Large intestine (tissue), 3 donors: ENCODE measurements around the gene ANKS1B. TPM values are rescaled to one million over a fixed set of nuclear protein-coding genes. Genes with fewer than 3 reads are reported as not detected.

ENCODE experiments used
- DNase-seq, 2 donors: peaks; one replicate each; pipeline versions ENCODE4 v3.0.0 to v3.0.0-alpha.2; 2013
- H3K27ac ChIP-seq: one replicate; pipeline ENCODE4 v1.5.1; 2013; ENCODE audit warnings: low read length
- H3K27me3 ChIP-seq: 2 replicates; pipeline ENCODE4 v1.6.1; 2013; ENCODE audit warnings: low read length; ENCODE audit not compliant: control insufficient read depth, insufficient read depth
- H3K36me3 ChIP-seq: 2 replicates; pipeline ENCODE4 v1.6.1; 2013; ENCODE audit warnings: low read length; ENCODE audit not compliant: control insufficient read depth, insufficient read depth
- H3K4me1 ChIP-seq: one replicate; pipeline ENCODE4 v1.6.1; 2013; ENCODE audit warnings: low read length; ENCODE audit not compliant: control insufficient read depth, insufficient read depth
- H3K4me3 ChIP-seq: one replicate; pipeline ENCODE4 v1.5.1; 2013; ENCODE audit warnings: low read length
- H3K9me3 ChIP-seq: one replicate; pipeline ENCODE4 v1.6.1; 2013; ENCODE audit warnings: mild to moderate bottlenecking, low read depth, low read length, moderate library complexity; ENCODE audit not compliant: control insufficient read depth
- WGBS: methylation state at CpG from one replicate; pipeline ENCODE4 v1.1.5; 2013; ENCODE audit warnings: low lambda C conversion rate; ENCODE audit not compliant: insufficient coverage; 5-methylcytosine and 5-hydroxymethylcytosine counted together
- polyA plus RNA-seq: library from polyadenylated mRNA; unstranded; fragments of 120-200 nt; gene quantifications from one replicate; pipeline ENCODE4 v1.2.1, GENCODE V29; 2013

Gene ANKS1B
- polyA plus RNA-seq, 1 donor, result 2.4 TPM

DNA sequence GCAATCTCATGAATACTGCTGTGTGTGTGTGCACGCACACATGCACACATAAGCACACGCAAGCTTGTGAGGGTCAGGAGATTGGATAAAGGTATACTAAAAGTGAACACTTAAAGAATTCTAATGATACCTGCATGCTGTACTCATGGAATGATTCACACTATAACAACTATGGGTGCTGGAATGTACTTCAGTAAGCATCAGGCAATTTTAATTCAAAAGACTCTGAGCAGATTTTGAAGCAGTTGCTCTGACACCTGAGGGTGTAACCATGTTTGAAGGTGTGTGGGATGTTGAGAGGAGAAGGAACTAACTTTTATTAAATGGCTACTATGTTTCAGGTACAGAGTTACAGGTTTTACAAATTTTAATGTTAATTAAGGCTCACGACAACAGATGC is 275.6 kb downstream of the ANKS1B start:
- H3K9me3 ChIP-seq, result no peaks in the 10 kb centered on the region
- no peak for DNase-seq
- H3K27ac ChIP-seq, result no peak overlapping the region
- no peak overlapping the region for H3K4me3 ChIP-seq
- H3K36me3 ChIP-seq, result no peaks in the 10 kb centered on the region
- 100% methylated on average over 1 of the region's 3 CpGs for WGBS
- H3K4me1 ChIP-seq, result no peaks in the 10 kb centered on the region
- no peaks in the 10 kb centered on the region for H3K27me3 ChIP-seq

DNA sequence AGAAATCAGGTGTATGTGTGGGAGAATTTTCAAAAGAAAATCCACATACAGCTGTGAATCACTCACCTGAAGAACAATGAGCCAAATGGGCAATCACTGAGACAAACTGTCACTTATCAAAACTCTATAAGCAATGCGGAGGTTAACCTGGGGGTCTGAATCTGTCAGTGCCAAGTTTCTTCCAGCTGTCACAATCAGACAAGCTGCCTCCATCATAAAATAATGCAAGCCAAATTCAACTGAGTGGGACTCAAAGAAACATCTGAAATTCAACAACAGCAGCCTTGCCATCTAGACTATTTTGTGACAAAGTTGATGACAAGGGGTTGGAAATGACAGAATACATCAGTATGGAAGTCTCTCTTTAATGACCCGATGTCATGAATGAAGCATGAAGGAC is 276.9 kb downstream of the ANKS1B start:
- Histone ChIP-seq H3K27ac (no peak overlapping the region), H3K36me3 (no peaks in the 10 kb centered on the region), H3K4me3 (no peak overlapping the region), H3K27me3 (no peaks in the 10 kb centered on the region), H3K9me3 (no peaks in the 10 kb centered on the region), H3K4me1 (no peaks in the 10 kb centered on the region)
- no peak for DNase-seq
- WGBS, result no CpG with 5 or more reads among the region's 2 CpGs

DNA sequence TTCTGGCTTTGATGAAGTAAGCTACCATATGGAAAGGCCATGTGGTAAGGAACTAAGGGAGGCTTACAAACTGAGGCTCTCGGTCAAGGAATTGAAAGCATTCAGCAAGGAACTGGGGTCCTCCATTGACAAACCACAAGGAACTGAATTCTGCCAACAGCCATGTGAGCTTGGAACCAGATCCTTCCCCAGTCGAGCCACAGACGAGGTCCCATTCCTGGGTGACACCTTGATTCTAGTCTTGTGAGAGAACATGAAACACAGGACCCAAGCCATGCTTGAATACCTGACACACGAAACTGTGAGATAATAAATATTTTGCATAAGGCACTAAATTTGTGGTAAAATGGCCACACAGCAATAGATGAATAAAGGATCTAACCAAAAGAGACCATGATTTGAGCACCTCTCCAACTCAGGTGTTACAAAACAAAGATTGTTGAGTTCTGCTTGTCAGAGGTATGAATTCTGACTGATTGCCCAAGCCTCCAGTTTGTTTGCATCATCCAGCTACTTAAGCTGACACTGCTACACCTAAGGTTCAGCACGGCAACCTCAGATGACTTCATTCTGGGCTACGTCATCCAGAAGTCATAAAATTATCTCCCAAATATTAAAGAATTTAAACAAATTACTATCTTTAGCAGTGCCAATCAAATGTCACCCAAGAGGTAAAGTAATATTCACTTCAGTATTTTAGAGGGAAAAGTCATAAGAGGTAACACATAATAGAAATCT is 277.8 kb downstream of the ANKS1B start:
- no peaks in the 10 kb centered on the region for H3K27me3 ChIP-seq
- H3K27ac ChIP-seq, result no peak overlapping the region
- no peak overlapping the region for H3K4me3 ChIP-seq
- no peaks in the 10 kb centered on the region for H3K9me3 ChIP-seq
- no peaks in the 10 kb centered on the region for H3K36me3 ChIP-seq
- DNase-seq, result no peak
- WGBS, result 100% methylated on average over 3 of the region's 6 CpGs
- no peaks in the 10 kb centered on the region for H3K4me1 ChIP-seq

DNA sequence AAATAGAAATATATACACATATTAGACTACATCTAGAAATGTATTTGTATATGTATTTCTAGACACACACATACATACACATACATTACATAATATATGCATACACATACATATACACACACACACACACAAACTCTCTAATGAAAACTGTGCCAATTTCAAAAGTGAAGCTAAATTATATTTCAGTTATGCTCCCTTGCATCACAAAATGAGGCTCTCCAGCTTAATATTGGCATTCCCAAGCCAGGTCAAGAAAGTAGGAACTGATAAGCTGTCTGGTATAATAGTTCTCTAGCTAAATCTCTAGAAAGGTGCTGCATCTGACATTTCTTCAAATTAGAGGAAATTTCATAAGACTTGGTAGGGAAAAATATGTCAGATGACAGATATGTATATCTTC is 280.3 kb downstream of the ANKS1B start:
- H3K36me3 ChIP-seq, result no peaks in the 10 kb centered on the region
- H3K9me3 ChIP-seq, result no peaks in the 10 kb centered on the region
- no peak overlapping the region for H3K4me3 ChIP-seq
- no peak for DNase-seq
- no peaks in the 10 kb centered on the region for H3K4me1 ChIP-seq
- no peaks in the 10 kb centered on the region for H3K27me3 ChIP-seq
- no peak overlapping the region for H3K27ac ChIP-seq

GRCh38 chr12:99704036-99704435 is 280.7 kb downstream of the ANKS1B start:
- no CpG with 5 or more reads among the region's 1 CpG for WGBS

GRCh38 chr12:99700032-99700431 is 284.7 kb downstream of the ANKS1B start:
- no peak overlapping the region for H3K27ac ChIP-seq
- H3K36me3 ChIP-seq, result no peaks in the 10 kb centered on the region
- no peaks in the 10 kb centered on the region for H3K27me3 ChIP-seq
- no peaks in the 10 kb centered on the region for H3K4me1 ChIP-seq
- H3K9me3 ChIP-seq, result no peaks in the 10 kb centered on the region
- no peak for DNase-seq
- H3K4me3 ChIP-seq, result no peak overlapping the region

More at GRCh38 chr12:99704036-99704435, 280.7 kb downstream of the ANKS1B start:
- H3K27me3 ChIP-seq, result no peaks in the 10 kb centered on the region
- H3K4me1 ChIP-seq, result no peaks in the 10 kb centered on the region
- no peaks in the 10 kb centered on the region for H3K36me3 ChIP-seq
- no peak overlapping the region for H3K4me3 ChIP-seq
- no peak overlapping the region for H3K27ac ChIP-seq
- H3K9me3 ChIP-seq, result no peaks in the 10 kb centered on the region
- DNase-seq, result no peak

GRCh38 chr12:99695050-99695449 is 289.7 kb downstream of the ANKS1B start:
- WGBS, result 68% methylated on average over 2 of the region's 2 CpGs
- Histone ChIP-seq H3K36me3 (no peaks in the 10 kb centered on the region), H3K9me3 (no peaks in the 10 kb centered on the region), H3K4me1 (no peaks in the 10 kb centered on the region), H3K27ac (no peak overlapping the region), H3K27me3 (no peaks in the 10 kb centered on the region), H3K4me3 (no peak overlapping the region)
- DNase-seq, result no peak

- DNase-seq, result no peak
- H3K9me3 ChIP-seq, result no peaks in the 10 kb centered on the region
- WGBS, result 100% methylated on average over 1 of the region's 1 CpG
- no peaks in the 10 kb centered on the region for H3K4me1 ChIP-seq
- H3K27me3 ChIP-seq, result no peaks in the 10 kb centered on the region
- H3K4me3 ChIP-seq, result no peak overlapping the region
- no peak overlapping the region for H3K27ac ChIP-seq
- H3K36me3 ChIP-seq, result no peaks in the 10 kb centered on the region
Measured at GRCh38 chr12:99686142-99686541, 298.6 kb downstream of the ANKS1B start.

DNA sequence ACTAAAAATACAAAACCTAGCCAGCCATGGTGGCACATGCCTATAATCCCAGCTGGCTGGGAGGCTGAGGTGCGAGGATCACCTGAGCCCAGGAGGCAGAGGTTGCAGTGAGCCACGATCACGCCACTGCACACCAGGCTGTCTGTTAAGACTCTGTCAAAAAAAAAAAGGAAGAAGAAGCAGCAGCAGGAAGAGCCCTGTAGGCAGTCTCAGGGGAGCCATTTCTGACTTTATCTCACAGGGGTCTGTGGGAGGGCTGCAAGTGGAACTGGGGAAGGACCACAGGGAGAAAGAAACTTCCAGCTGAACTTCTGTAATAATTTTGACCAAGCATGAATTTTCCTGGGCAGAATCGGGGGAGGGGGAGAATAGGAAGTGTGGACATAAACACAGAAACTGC is 304.5 kb downstream of the ANKS1B start:
- no peak overlapping the region for H3K27ac ChIP-seq

GRCh38 chr12:99670635-99671034 is 314.1 kb downstream of the ANKS1B start:
- Histone ChIP-seq H3K4me3 (no peak overlapping the region), H3K27ac (no peak overlapping the region), H3K9me3 (no peaks in the 10 kb centered on the region), H3K36me3 (no peaks in the 10 kb centered on the region), H3K27me3 (no peaks in the 10 kb centered on the region), H3K4me1 (no peaks in the 10 kb centered on the region)
- DNase-seq, result no peak
- WGBS, result 93% methylated on average over 1 of the region's 1 CpG

More for the DNA sequence above, 304.5 kb downstream of the ANKS1B start:
- no peak for DNase-seq
- no peak overlapping the region for H3K4me3 ChIP-seq
- no CpG with 5 or more reads among the region's 4 CpGs for WGBS
- no peaks in the 10 kb centered on the region for H3K27me3 ChIP-seq
- H3K9me3 ChIP-seq, result no peaks in the 10 kb centered on the region
- no peaks in the 10 kb centered on the region for H3K36me3 ChIP-seq
- H3K4me1 ChIP-seq, result no peaks in the 10 kb centered on the region

- Histone ChIP-seq H3K4me1 (no peaks in the 10 kb centered on the region), H3K9me3 (no peaks in the 10 kb centered on the region), H3K27ac (no peak overlapping the region)
Measured at GRCh38 chr12:99658671-99659349, 325.9 kb downstream of the ANKS1B start.

More at GRCh38 chr12:99658671-99659349, 325.9 kb downstream of the ANKS1B start:
- no peak for DNase-seq
- Histone ChIP-seq H3K27me3 (no peaks in the 10 kb centered on the region), H3K4me3 (no peak overlapping the region), H3K36me3 (no peaks in the 10 kb centered on the region)
- 100% methylated on average over 1 of the region's 1 CpG for WGBS
